ENCODE results near the gene ENTREP3.

The ENTREP3 gene

DNA sequence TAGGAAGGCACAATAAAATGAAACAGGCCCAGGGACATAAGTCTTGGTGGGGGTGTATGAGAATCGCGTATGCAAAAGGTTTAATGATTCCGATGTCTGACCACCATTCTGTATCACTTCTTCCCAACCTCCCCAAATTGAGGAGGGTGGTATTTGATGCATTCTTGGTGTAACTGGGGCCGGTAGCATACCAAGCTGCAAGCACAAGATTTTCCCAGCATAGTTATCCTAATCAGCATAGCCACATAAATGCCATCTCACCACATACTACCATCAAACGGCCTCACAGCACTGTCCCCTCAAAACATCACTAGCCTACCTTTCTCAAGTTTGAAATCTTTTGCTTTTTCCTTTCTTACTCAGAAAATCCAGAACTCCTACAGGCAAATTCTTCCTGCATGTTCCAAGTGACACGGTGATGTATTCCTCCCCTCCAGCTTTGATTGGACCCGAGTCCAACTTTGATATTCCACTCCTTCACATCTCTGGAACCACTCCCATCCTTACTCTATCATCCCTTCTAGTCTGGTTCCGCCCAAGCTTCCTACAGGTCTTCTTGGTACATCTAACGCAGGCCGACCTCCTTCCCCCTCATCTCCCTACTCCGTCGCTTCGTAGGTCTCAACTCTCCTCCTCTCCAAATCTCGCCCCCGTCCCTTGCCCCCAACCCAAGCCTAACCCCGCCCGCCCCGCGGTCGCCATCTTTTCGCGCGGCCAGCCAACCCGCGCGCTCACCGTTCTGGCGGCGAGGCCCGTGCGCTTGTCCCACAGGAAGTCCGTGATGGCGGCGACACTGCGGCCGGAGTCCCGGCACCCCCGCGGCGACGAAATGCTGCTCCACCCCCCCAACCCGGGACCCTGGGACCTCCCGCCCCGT is 17.4 kb upstream of the ENTREP3 start:
- Histone ChIP-seq H3K9me3 (ENCODE audit: insufficient read depth, low read length, severe bottlenecking) (no peaks in the 10 kb centered on the region), H3K9ac (ENCODE audit: low read depth, low read length) (peak overlapping the region; percentile 65), H3K79me2 (ENCODE audit: insufficient read depth, low read length) (peaks cover 45% of the 10 kb centered on the region), H3K4me1 (ENCODE audit: insufficient read depth, low read length) (peaks cover 44% of the 10 kb centered on the region), H3K27ac (ENCODE audit: low read length) (peak overlapping the region; percentile 84), H3K4me3 (ENCODE audit: low read depth in 1 of 2, low read length in 2 of 2) (peak overlapping the region; percentile 32 to 61; a peak in 3 of 4 replicates), H2AFZ (ENCODE audit: low read depth, low read length) (peak overlapping the region; percentile 12), H4K20me1 (ENCODE audit: insufficient read depth, low read length) (peaks cover 27% of the 10 kb centered on the region; the same call in 1 of the 2 replicates), H3K36me3 (ENCODE audit: insufficient read depth, low read length) (peaks cover 40% of the 10 kb centered on the region), H3K4me2 (ENCODE audit: insufficient read depth, low read length) (peak overlapping the region; percentile 71), H3K27me3 (ENCODE audit: insufficient read depth, low read length, poor library complexity) (no peaks in the 10 kb centered on the region)
- DNase-seq (peak; percentile 72), ATAC-seq (ENCODE audit: insufficient read depth, low read depth) (peak; percentile 47)
- TF ChIP-seq EZH2 (IDR thresholded peaks at IDR 0.05; ENCODE audit: borderline replicate concordance, low read depth, low read length, severe bottlenecking): no peak
- TF ChIP-seq, protein P1, sequence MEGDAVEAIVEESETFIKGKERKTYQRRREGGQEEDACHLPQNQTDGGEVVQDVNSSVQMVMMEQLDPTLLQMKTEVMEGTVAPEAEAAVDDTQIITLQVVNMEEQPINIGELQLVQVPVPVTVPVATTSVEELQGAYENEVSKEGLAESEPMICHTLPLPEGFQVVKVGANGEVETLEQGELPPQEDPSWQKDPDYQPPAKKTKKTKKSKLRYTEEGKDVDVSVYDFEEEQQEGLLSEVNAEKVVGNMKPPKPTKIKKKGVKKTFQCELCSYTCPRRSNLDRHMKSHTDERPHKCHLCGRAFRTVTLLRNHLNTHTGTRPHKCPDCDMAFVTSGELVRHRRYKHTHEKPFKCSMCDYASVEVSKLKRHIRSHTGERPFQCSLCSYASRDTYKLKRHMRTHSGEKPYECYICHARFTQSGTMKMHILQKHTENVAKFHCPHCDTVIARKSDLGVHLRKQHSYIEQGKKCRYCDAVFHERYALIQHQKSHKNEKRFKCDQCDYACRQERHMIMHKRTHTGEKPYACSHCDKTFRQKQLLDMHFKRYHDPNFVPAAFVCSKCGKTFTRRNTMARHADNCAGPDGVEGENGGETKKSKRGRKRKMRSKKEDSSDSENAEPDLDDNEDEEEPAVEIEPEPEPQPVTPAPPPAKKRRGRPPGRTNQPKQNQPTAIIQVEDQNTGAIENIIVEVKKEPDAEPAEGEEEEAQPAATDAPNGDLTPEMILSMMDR (IDR thresholded peaks at IDR 0.05; ENCODE audit: borderline replicate concordance, extremely low read depth, low read length, poor library complexity, severe bottlenecking): no peak

DNA sequence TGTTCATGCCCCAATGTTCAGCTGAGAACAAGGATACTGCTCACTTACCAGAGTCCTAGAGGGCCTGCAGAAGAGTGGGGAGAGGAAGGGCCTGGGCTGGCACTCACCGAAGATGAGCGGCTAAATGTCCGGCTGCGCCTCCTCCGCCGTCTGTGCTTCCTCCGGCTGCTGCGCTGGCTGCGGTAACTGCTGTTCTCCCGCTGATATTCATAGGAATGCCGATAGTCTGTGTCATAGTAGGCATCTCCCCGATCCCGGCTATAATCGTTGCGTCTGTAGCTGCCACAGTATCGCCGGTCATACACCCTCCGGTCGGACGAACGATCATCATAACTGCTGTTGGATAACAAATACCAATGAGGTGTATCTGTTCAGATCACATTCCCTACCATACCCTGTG is 14.1 kb upstream of the ENTREP3 start:
- TF ChIP-seq, protein P1 (IDR thresholded peaks at IDR 0.05; ENCODE audit: borderline replicate concordance, extremely low read depth, low read length, poor library complexity, severe bottlenecking): no peak
- no peak for TF ChIP-seq EZH2 (IDR thresholded peaks at IDR 0.05; ENCODE audit: borderline replicate concordance, low read depth, low read length, severe bottlenecking)

DNA sequence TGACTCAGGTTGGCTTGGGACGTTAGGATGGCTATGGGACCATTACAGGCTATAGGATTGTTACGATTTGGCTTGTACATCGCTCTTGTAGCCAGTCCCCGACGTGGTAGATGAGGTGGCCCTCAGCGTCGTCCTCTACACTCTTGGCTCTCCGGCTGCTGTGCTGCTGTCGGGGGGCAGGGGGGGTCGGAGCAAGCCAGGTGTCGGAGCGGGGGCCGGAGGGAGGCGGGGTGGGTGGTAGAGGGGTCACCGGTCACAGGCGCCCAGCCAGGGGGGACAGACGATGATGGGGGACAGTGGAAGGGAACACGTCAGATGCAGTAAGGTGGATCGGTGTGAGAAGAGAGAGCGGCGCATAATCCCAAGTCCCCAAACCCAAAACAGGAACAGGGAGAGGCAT is 13.3 kb upstream of the ENTREP3 start:
- Histone ChIP-seq H3K27me3 (ENCODE audit: insufficient read depth, low read length, poor library complexity) (no peaks in the 10 kb centered on the region), H3K9ac (ENCODE audit: low read depth, low read length) (no peak overlapping the region), H2AFZ (ENCODE audit: low read depth, low read length) (no peak overlapping the region), H3K27ac (ENCODE audit: low read length) (no peak overlapping the region), H3K4me2 (ENCODE audit: insufficient read depth, low read length) (no peak overlapping the region), H3K79me2 (ENCODE audit: insufficient read depth, low read length) (peaks cover 44% of the 10 kb centered on the region), H3K4me3 (ENCODE audit: low read depth in 1 of 2, low read length in 2 of 2) (no peak overlapping the region), H3K9me3 (ENCODE audit: insufficient read depth, low read length, severe bottlenecking) (no peaks in the 10 kb centered on the region), H3K4me1 (ENCODE audit: insufficient read depth, low read length) (peaks cover 23% of the 10 kb centered on the region), H4K20me1 (ENCODE audit: insufficient read depth, low read length) (peaks cover 27% of the 10 kb centered on the region; the same call in 1 of the 2 replicates), H3K36me3 (ENCODE audit: insufficient read depth, low read length) (peaks cover 79% of the 10 kb centered on the region)
- no peak for ATAC-seq (ENCODE audit: insufficient read depth, low read depth)
- DNase-seq: no peak
- TF ChIP-seq EZH2 (IDR thresholded peaks at IDR 0.05; ENCODE audit: borderline replicate concordance, low read depth, low read length, severe bottlenecking): no peak
- TF ChIP-seq, protein P1 (IDR thresholded peaks at IDR 0.05; ENCODE audit: borderline replicate concordance, extremely low read depth, low read length, poor library complexity, severe bottlenecking): no peak

More for the DNA sequence above, 14.1 kb upstream of the ENTREP3 start:
- H3K4me1 ChIP-seq (ENCODE audit: insufficient read depth, low read length): peaks cover 29% of the 10 kb centered on the region
- no peak overlapping the region for H3K4me2 ChIP-seq (ENCODE audit: insufficient read depth, low read length)
- H2AFZ ChIP-seq (ENCODE audit: low read depth, low read length): no peak overlapping the region
- no peaks in the 10 kb centered on the region for H3K27me3 ChIP-seq (ENCODE audit: insufficient read depth, low read length, poor library complexity)
- no peak for ATAC-seq (ENCODE audit: insufficient read depth, low read depth)
- peaks cover 72% of the 10 kb centered on the region for H3K36me3 ChIP-seq (ENCODE audit: insufficient read depth, low read length)
- DNase-seq: no peak
- peaks cover 27% of the 10 kb centered on the region; the same call in 1 of the 2 replicates for H4K20me1 ChIP-seq (ENCODE audit: insufficient read depth, low read length)
- no peak overlapping the region for H3K4me3 ChIP-seq (ENCODE audit: low read depth in 1 of 2, low read length in 2 of 2)
- H3K9me3 ChIP-seq (ENCODE audit: insufficient read depth, low read length, severe bottlenecking): no peaks in the 10 kb centered on the region
- H3K79me2 ChIP-seq (ENCODE audit: insufficient read depth, low read length): peaks cover 48% of the 10 kb centered on the region
- no peak overlapping the region for H3K27ac ChIP-seq (ENCODE audit: low read length)
- H3K9ac ChIP-seq (ENCODE audit: low read depth, low read length): no peak overlapping the region

Measured in DND-41 (cell line).